Osteoblast (primary cell): Measurements from ENCODE around the gene UMODL1. TPM values are rescaled to one million over a fixed set of nuclear protein-coding genes. Genes with fewer than 3 reads are reported as not detected.
A peak's percentile ranks its signal among the peaks of the same experiment; 100 is the strongest.

Source experiments
- DNase-seq: peaks from one replicate; pipeline ENCODE4 v3.0.0; 2011; ENCODE audit warnings: low spot score, mixed read lengths; ENCODE audit not compliant: insufficient read length; ENCODE audit errors: missing footprints
- H2AFZ ChIP-seq: 2 replicates; pipeline ENCODE4 v1.6.0; 2011; ENCODE audit warnings: mild to moderate bottlenecking, low read length
- H3K27ac ChIP-seq: 2 replicates; pipeline ENCODE4 v1.5.1; 2011; ENCODE audit warnings: mild to moderate bottlenecking, low read depth, low read length, moderate library complexity
- H3K27me3 ChIP-seq: 2 replicates; pipeline ENCODE4 v1.6.0; 2012; ENCODE audit warnings: mild to moderate bottlenecking, control low read depth, inconsistent platforms, low read length, moderate library complexity; ENCODE audit not compliant: insufficient read depth
- H3K36me3 ChIP-seq: 2 replicates; pipeline ENCODE4 v1.5.1; 2011; ENCODE audit warnings: mild to moderate bottlenecking, low read length, control low read depth, moderate library complexity; ENCODE audit not compliant: insufficient read depth
- H3K4me1 ChIP-seq: 2 replicates; pipeline ENCODE4 v1.5.1; 2011; ENCODE audit warnings: mild to moderate bottlenecking, low read length, control low read depth, moderate library complexity; ENCODE audit not compliant: insufficient read depth
- H3K4me2 ChIP-seq: 2 replicates; pipeline ENCODE4 v1.6.0; 2011; ENCODE audit warnings: mild to moderate bottlenecking, low read length; ENCODE audit not compliant: insufficient read depth
- H3K4me3 ChIP-seq: fragments of 200-600 bp; sonication (generic); 3 replicates; pipeline ENCODE4 v1.5.1; 2012; ENCODE audit warnings: mild to moderate bottlenecking, low read length, inconsistent platforms; ENCODE audit not compliant: insufficient read depth
- H3K79me2 ChIP-seq: 2 replicates; pipeline ENCODE4 v1.6.0; 2012; ENCODE audit warnings: mild to moderate bottlenecking, low read length, control low read depth, inconsistent platforms; ENCODE audit not compliant: insufficient read depth
- H3K9me3 ChIP-seq: 2 replicates; pipeline ENCODE4 v1.5.1; 2011; ENCODE audit warnings: low read depth, low read length, control low read depth
- H4K20me1 ChIP-seq: 2 replicates; pipeline ENCODE4 v1.6.0; 2012; ENCODE audit warnings: mild to moderate bottlenecking, low read length, control low read depth; ENCODE audit not compliant: insufficient read depth
- CTCF ChIP-seq: IDR thresholded peaks from 2 replicates; pipeline ENCODE4 v1.5.1; 2011; ENCODE audit warnings: mild to moderate bottlenecking, low read depth, low read length, moderate library complexity; ENCODE audit errors: extremely low read depth
- total RNA-seq: library from RNA; depleted of rRNA; stranded (reverse); fragments of >200 nt; gene quantifications from 2 replicates; pipeline ENCODE4 v1.2.3, GENCODE V29; 2012

The UMODL1 gene
- total RNA-seq, 1 donor: not detected

GRCh38 chr21:42089093-42089631 is 18.0 kb downstream of the UMODL1 start:
- Histone ChIP-seq H3K36me3 (no peaks in the 10 kb centered on the region), H2AFZ (no peak overlapping the region), H3K4me2 (no peak overlapping the region), H3K27ac (no peak overlapping the region), H3K27me3 (peaks cover 52% of the 10 kb centered on the region), H3K9me3 (no peaks in the 10 kb centered on the region), H3K4me1 (peaks cover 15% of the 10 kb centered on the region), H4K20me1 (no peaks in the 10 kb centered on the region), H3K4me3 (no peak overlapping the region), H3K79me2 (no peaks in the 10 kb centered on the region)
- no peak for DNase-seq
- TF ChIP-seq CTCF: no peak

DNA sequence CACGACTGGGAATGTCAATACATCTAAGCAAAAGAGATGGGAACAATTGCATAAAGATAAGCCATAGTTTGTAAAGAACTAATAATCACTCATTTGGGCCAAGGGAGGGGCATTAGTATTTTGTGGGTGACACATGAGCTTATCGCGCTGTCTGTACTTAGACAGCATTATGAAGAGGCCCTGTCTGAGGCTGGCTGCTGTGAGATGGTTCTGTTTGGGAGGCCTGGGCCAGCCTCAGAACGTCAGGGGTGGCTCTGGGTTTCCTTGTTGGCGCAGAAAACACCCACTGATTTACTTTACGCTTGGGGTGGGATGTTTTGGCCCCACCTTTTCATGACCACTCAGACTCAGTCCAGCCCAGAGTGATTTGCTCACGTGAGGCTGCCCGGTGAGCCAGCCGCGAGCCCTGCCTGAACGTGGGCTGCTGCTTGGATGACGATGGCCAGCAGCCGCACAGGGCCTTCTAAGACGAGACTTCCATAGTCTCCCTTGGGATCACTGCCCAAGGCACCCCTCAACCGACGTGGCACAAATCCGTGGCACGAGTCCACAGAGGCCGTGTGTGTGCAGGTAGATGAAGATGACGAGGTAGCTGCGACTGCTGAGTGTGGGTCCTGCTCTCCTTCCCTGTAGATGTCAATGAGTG is 18.7 kb downstream of the UMODL1 start:
- Histone ChIP-seq H4K20me1 (no peaks in the 10 kb centered on the region), H3K9me3 (peaks cover 3% of the 10 kb centered on the region), H3K27me3 (peaks cover 52% of the 10 kb centered on the region), H2AFZ (no peak overlapping the region), H3K36me3 (no peaks in the 10 kb centered on the region), H3K27ac (no peak overlapping the region), H3K4me1 (peaks cover 20% of the 10 kb centered on the region), H3K4me2 (no peak overlapping the region), H3K4me3 (no peak overlapping the region), H3K79me2 (no peaks in the 10 kb centered on the region)
- TF ChIP-seq CTCF: no peak
- no peak for DNase-seq

DNA sequence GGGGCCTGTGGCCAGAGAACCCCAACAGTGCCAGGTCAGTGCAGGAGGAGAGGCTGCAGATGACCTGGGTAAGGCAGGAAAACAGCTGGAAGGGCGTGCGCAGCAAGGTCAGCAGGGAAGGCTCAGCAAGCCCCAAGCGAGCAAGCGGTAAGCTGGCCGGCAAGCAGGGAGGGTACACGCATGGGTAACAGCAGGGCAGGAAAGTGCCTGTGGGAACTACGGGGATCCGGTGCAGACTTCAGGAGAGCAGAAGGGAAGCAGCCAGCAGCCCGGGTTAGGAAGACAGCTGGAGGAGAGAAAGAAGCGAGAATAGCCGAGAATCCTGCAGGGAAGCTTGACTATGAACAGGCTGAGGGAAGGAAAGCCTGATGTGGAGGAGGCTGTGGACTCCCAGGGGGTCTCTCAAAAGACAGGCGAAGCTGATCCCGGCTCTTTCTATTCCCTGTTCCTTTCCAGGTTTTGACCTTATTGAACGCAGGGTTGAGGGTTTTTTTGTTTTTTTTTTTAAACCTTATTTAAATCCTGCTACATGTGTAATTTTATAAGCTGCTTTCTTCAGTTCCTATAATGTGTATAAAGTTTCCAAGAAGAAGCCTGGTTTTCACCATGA is 20.9 kb downstream of the UMODL1 start:
- Histone ChIP-seq H3K36me3 (no peaks in the 10 kb centered on the region), H3K27ac (no peak overlapping the region), H3K27me3 (peaks cover 52% of the 10 kb centered on the region), H3K4me1 (peaks cover 23% of the 10 kb centered on the region), H4K20me1 (no peaks in the 10 kb centered on the region), H3K79me2 (no peaks in the 10 kb centered on the region), H3K4me2 (no peak overlapping the region), H3K9me3 (peaks cover 3% of the 10 kb centered on the region), H2AFZ (no peak overlapping the region), H3K4me3 (no peak overlapping the region)
- no peak for TF ChIP-seq CTCF
- DNase-seq: no peak

GRCh38 chr21:42092771-42093170 is 21.7 kb downstream of the UMODL1 start:
- no peak overlapping the region for H2AFZ ChIP-seq
- no peak for DNase-seq
- peaks cover 30% of the 10 kb centered on the region for H3K4me1 ChIP-seq
- H3K9me3 ChIP-seq: peaks cover 3% of the 10 kb centered on the region
- H3K36me3 ChIP-seq: no peaks in the 10 kb centered on the region
- H4K20me1 ChIP-seq: no peaks in the 10 kb centered on the region
- peak overlapping the region; percentile 3 for H3K27ac ChIP-seq
- no peaks in the 10 kb centered on the region for H3K79me2 ChIP-seq
- H3K4me3 ChIP-seq: no peak overlapping the region
- no peak for TF ChIP-seq CTCF
- H3K4me2 ChIP-seq: no peak overlapping the region
- H3K27me3 ChIP-seq: peaks cover 52% of the 10 kb centered on the region
